NCI-H2196 (cell line): ENCODE results near the gene ZKSCAN5.
"Not testable (repeated sequence)": the region's sequence is repeated elsewhere in the genome, so short reads cannot be mapped to it uniquely, and the experiment has no call there.

Experiments
- DNase-seq: peaks from one replicate; lab custom pipeline; 2025; ENCODE audit not compliant: unreplicated experiment; lab: John Stamatoyannopoulos, UW

The ZKSCAN5 gene

DNA sequence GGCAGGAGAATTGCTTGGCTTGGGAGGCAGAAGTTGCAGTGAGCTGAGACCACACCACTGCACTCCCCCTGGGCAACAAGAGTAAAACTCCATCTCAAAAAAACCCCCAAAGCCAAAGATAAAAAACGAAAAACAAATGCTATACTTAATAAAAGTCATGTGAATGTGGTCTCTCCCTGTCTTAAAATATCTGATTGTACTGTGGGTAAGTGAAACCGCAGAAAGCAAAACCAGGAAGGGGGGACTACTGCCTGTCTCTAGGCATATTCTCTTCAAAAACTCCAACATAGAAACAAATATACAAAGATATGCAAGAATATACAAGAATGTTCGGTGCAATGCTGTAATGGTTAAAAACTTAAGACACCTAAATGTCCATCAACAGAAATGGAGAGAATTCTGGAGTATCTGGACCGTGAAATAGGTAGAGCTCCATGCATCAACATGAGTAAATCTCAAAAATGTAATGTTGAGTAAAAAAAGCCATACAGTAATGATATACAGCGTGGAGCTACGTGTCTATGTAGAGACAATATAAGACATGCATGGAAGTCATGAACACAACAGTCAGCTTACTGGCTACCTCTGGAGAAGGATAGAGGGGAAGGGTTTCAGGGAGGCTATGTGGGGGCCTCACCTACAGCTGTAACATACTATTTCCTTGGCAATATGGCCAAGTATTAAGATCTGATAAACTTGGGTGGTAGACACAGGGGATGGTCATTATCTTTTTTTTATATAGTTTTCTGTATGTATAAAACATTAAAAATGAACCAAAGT is 6.5 kb upstream of the ZKSCAN5 start:
- DNase-seq = no peak

DNA sequence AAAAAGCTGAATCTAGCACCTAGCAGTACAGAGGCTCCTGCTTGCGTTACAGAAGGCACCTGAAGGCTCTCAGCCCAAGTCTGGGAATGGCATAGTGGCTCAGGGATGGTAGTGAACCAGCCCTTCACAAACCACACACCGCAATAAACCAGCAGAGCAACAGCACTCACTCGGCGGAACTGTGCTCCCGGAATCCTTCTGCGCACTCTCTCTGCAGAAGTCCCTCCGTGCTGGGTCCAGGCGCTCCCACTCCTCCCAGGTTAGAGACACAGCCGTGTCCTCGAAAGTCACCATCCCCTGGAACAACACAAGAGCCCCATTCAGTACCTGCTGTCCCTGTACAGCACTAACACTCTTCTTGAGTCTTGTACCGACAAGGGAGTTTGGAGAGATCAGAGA is 5.9 kb upstream of the ZKSCAN5 start:
- no peak for DNase-seq

DNA sequence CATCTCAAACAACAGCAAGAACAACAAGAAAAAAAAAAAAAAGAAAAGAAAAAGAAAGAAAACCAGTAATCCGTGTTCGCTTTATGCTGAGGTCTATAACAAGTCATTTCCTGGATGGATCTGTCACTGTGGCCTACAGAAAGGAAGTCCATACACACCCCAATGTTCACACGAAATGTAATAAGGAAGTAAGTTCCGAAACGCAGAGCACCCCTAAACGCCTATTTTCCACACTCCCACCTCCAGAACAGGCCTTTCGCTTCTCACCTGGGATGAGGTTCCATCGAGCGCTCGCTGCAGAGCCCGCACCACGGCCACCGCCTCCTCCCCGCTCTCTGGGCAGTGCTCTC is 5.1 kb upstream of the ZKSCAN5 start:
- DNase-seq = no peak

DNA sequence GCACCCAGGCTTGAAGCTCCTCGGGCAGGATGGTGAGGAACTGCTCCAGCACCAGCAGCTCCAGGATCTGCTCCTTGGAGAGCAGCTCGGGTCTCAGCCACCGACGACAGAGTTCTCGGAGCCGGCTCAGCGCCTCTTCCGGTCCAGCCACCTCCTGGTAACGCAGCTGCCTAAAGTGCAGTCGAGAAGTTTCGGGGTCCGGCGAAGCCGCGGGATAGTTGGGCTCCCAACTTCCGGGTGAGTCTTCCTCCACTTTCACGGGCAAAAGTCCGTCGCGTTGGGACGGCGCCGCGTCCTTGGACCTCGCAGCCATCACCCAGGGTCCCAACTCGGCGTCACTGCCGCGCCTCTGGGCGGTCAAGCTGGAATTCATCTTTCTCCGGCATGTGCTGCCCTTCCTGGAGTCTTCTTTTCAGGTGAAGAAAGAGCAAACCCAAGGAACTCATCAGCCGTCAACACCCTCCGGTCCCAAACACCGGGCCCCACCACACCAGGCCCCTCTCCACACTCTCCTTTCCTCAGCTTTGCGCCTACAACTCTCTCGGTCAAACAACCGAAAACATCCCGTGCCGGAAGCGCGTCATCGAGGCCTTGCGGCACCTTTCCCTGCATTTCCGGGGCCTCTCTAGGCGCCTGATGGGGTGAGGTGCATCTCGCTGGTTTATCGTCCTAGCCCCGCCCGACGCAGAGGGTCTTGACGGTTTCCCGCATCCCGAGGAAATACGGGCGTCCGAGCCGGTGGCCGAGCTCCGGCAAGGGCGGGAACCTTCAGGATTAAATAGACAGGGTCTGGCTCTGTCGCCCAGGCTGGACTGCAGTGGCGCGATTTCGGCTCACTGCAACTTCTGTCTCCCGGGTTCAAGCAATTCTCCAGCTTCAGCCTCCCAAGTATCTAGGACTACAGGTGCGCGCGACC is 4.5 kb upstream of the ZKSCAN5 start, which contains the start of gene ZNF394:
Gene ZNF394 (minus strand): TSS at position 561 of the 916 bp plus-strand sequence. CDS start 188 bp downstream, at position 373.
- DNase-seq = peak; percentile 95

DNA sequence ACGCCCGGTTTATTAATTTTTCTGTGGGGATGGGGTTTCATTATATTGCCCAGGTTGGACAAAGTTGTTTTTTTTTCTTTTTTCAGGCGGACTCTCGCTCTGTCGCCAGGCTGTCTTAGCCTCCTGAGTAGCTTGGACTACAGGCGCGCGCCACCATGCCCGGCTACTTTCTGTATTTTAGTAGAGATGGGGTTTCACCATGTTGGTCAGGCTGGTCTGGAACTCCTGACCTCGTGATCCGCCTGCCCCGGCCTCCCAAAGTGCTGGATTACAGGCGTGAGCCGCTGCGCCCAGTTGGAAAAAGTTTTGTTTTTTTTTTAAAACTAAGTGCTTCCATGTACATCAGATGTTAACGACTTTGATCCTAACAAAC is 3.8 kb upstream of the ZKSCAN5 start:
- DNase-seq = no peak

DNA sequence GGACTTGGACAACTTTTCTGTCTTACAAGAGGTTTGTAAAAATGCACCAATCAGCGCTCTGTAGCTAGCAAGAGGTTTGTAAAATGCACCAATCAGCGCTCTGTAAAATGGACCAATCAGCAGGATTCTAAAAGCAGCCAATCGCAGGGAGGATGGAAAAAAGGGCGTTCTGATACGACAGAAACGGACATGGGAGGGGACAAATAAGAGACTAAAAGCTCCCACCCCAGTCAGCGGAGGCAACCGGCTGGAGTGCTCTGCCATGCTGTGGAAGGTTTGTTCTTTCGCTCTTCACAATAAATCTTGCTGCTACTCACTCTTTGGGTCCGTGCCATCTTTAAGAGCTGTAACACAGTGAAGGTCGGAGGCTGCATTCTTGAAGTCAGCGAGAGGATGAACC is 3.2 kb upstream of the ZKSCAN5 start:
- DNase-seq = not testable (repeated sequence)

DNA sequence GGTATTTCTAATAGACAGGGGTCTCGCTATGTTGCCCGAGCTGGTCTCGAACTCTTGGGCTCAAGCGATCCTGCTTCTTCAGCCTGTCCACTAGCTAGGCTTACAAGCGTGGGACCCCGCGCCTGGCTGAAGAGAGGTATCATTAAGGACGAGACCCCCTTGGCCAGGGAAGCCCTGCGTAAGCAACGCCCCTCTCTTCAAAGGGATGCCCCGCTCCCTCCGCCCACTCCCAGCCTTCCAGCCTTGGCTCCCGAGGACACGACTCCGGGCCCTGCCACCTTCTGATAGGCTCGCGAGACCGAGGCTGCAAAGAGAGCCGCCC is 220 bp upstream of the ZKSCAN5 start:
- peak; percentile 97 for DNase-seq

DNA sequence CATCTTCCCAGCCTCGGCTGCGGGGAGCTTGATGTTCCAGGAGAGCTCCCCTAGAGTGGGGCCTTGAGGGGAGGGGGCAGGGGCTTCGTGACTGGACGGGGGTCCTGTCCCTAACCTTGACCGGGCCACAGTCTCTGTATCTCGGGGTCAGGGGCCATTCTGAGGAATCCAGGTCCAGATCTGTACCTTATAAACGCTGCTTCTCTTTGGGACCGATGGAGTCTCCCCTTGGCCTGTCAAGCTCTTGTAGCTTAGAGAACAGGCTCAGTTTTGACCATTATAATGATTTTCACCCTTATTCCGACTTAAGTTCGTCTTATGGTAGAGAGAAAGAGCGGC is 831 bp downstream of the ZKSCAN5 start:
- DNase-seq = no peak

DNA sequence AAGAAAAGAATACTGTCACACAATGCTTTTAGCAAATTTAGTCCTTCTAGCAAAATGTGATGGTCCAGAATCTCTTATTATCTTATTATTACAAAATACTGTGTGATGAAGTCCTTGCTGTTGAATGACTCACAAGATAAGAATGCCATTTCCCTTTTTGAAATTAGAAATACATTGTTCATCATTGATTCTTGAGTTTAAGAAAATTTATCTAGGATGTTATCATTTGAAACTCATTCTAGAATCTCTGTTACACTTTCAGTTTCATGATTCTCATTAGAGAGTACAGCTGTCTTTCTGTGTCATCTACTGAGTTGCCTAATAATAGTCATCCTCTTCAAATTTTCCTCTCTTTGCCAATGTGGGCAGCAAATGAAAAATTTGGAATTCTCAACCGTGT is 9.6 kb downstream of the ZKSCAN5 start:
- DNase-seq = no peak

DNA sequence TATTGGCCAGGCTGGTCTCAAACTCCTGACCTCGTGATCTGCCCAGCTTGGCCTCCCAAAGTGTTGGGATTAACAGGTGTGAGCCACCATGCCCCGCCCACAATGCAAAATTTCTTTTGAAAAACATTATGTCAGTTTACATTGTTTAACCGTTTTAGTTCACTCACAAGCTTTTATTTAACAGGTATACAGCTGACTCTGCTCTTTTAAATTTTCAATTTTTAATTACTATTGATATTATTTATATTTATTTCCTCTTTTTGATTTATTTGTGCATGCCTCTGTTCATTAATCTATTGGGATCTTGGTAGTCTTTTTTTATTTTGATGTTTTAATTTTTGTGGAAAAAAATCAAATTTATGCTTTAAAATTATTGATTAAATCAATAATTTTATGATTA is 16.9 kb downstream of the ZKSCAN5 start:
- no peak for DNase-seq

DNA sequence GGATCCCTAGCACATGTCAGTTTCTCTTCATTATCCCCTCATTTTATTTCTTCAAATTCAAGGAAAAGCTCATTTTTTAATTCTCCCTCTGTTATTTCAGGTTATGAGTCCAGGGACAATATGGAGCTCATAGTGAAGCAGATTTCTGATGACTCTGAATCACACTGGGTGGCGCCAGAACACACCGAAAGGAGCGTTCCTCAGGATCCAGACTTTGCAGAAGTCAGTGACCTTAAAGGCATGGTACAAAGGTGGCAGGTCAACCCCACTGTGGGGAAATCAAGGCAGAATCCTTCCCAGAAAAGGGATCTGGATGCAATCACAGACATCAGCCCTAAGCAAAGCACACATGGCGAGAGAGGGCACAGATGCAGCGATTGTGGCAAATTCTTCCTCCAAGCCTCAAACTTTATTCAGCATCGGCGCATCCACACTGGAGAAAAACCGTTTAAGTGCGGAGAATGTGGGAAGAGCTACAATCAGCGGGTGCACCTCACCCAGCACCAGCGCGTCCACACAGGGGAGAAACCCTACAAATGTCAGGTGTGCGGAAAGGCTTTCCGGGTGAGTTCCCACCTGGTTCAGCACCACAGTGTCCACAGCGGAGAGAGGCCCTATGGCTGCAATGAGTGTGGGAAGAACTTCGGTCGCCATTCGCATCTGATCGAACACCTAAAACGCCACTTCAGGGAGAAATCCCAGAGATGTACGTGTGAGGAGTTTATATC is 21.4 kb downstream of the ZKSCAN5 start:
- peak; percentile 24 for DNase-seq

DNA sequence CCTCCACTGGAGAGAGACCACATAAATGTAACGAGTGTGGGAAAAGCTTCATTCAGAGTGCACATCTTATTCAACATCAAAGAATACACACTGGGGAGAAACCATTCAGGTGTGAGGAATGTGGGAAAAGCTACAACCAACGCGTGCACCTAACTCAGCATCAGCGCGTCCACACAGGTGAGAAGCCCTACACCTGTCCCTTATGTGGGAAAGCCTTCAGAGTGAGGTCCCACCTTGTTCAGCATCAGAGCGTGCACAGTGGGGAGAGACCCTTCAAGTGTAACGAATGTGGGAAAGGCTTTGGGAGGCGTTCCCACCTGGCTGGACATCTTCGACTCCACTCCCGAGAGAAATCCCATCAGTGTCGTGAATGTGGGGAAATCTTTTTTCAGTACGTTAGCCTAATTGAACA is 26.9 kb downstream of the ZKSCAN5 start:
- no peak for DNase-seq

DNA sequence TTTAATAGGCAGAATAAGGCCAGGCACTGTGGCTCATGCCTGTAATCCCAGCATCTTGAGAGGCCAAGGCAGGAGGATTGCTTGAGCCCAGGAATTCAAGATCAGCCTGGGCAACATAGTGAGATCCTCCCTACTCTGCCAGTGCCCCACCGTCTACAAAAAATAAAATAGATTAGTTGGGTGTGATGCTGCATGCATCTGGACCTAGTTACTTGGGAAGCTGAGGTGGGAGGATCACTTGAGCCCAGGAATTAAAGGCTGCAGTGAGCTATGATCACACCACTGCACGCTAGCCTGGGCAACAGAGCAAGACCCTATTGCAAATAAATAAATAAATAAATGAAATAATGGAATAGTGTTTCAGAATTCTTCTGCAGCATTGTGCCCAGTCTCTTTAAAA is 31.2 kb downstream of the ZKSCAN5 start:
- no peak for DNase-seq

DNA sequence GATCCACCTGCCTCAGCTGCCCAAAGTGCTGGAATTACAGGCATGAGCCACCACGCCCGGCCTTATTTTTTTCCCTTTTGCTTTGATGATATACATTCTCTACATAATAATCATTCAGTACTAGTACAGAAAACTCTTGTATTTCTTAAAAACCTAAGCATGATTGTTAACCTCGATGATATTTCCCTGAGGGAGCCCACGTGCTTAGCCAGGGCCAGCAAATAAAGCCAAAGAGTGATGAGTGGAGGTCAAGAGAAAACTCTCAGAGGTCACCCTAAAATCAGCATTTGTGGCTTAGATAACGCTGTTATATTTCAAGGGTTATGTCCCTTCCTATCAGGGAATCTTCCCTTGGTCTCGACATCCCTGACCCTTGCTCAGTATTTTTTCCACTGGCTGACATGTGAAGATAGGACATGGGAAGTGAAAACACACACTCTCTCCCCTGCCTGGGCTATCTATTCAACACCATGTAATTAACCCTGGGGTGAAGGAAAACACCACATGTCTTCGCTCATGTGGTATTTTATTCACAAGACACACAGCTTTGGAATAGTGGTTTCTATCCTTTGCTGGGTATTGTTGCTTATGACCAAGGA is 34.9 kb downstream of the ZKSCAN5 start:
- no peak for DNase-seq

DNA sequence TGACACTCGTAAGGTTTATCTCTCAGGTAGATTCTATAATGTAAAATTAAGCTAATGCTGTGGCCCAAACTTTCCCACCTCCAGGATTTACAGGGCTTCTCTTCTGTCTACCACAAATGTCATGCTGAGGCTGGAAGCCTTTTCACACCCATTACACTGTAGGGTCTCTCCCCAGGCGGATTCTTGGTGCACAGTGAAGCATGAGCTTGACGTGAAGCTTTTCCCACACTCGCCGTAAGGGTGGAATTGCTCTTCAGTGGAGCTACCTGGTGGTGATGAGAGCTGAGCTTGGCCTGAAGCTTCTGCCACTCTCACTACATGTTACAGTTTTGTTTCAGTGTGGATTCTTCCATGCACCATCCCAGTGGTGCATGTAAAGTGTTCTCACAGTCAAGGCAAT is 36.1 kb downstream of the ZKSCAN5 start:
- no peak for DNase-seq

DNA sequence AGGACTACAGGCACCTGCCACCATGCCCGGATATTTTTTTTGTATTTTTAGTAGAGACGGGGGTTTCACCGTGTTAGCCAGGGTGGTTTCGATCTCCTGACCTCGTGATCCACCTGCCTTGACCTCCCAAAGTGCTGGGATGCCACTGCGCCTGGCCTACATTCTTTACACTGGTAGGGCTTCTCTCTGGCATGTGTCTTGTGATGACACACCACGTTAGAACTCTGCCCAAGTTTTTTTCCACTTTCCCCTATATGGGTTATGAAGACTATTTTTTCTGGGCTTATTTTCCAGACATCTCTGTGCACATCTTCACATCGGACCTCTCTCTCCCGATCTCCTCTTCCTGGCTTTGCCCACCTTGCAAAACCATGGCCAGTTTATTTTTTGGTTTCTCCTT is 36.8 kb downstream of the ZKSCAN5 start:
- DNase-seq = no peak

DNA sequence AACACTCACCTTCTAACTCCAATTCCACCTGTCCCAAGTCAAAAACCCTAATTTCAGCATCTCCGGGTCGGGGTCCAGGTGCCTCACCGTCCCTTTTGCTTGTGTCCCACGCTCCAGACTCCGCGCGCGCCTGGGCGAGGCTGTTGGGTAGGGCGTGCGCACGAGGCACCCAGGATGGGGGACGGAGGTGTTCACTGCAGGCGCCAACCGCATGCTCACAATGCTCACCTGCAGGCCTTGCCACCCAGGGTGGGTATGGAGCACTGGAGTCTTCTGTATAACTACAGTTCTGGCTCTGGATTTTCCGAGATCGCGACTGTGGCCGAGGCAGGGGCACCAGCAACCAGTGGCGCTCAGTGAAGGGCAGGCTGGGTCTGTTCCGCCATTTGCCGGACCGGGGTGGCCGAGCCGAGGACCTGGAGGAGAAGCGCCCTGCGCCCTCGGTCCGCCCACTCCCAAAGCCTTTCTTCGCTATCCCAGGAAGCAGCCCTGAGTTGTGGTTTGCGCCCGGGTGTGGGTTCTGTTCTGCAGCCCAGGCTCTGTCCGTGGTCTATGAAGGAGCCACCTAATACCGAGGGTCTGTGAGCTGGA is 38.7 kb downstream of the ZKSCAN5 start:
- no peak for DNase-seq

DNA sequence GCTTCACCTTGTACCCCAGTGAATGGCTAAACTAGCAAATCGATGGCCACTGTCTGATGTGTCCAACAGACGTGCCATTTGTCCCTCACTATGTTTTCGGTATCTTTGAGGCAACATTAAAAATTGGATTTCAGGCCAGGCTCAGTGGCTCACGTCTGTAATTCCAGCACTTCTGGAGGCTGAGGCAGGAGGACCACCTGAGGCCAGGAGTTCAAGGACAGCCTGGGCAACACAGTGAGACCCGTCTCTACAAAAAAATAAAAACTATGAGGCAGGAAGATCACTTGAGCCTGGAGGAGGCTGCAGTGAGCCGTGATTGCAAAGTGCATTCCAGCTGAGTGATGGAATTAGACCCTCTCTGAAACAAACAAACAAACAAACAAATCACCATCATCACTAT is 39.5 kb downstream of the ZKSCAN5 start:
- no peak for DNase-seq

DNA sequence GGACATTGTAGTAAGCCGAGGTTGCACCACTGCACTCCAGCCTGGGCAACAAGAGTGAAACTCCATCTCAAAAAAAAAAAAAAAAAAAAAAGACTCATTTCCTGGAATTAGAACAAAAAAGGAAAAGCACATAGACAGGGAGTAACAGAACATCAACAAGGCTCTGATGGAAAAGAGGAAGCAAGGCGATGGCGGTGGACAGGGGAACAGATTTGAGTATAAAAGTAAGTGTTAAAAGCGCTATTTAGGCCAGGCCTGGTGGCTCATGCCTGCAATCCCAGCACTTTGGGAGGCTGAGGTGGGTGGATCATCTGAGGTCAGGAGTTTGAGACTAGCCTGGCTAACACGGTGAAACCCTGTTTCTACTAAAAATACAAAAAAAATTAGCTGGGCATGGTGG is 40.8 kb downstream of the ZKSCAN5 start:
- not testable (repeated sequence) for DNase-seq

DNA sequence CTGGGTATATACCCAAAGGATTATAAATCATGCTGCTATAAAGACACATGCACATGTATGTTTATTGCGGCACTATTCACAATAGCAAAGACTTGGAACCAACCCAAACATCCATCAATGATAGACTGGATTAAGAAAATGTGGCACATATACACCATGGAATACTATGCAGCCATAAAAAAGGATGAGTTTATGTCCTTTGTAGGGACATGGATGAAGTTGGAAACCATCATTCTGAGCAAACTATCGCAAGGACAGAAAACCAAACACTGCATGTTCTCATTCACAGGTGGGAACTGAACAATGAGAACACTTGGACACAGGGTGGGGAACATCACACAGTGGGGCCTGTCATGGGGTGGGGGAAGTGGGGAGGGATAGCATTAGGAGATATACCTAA is 45.1 kb downstream of the ZKSCAN5 start:
- DNase-seq = not testable (repeated sequence)

DNA sequence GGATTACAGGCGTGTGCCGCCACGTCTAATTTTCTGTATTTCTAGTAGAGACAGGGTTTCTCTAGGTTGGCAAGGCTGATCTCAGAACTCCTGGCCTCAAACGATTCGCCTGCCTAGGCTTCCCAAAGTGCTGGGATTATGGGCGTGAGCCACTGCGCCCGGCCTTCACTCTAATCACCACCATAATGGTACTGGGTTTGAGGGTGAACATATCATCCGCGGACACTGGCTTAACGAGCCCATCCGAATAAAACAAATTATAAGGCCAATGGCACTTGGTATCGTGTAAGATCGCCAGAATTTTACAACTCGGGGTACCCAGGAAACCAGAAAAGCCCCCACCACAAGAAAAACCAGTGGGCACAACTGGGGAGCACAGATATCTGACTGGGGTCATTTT is 46.9 kb downstream of the ZKSCAN5 start:
- DNase-seq = no peak
